Muscle layer of colon (tissue), 2 donors: Measurements from ENCODE around the gene C16orf95.

Source experiments
- H3K27ac ChIP-seq: one replicate; pipeline ENCODE4 v1.7.0; 2013; ENCODE audit warnings: low read depth, mild to moderate bottlenecking, low read length, moderate library complexity
- H3K27me3 ChIP-seq, 2 donors: one replicate each; pipeline ENCODE4 v1.7.0; 2013; ENCODE audit warnings: low read length in 2 of 2, mild to moderate bottlenecking in 2 of 2; ENCODE audit not compliant: insufficient read depth in 2 of 2, control insufficient read depth in 1 of 2
- H3K36me3 ChIP-seq: one replicate; pipeline ENCODE4 v1.7.0; 2013; ENCODE audit warnings: mild to moderate bottlenecking, low read length; ENCODE audit not compliant: insufficient read depth
- H3K4me1 ChIP-seq: one replicate; pipeline ENCODE4 v1.7.0; 2013; ENCODE audit warnings: mild to moderate bottlenecking, low read length; ENCODE audit not compliant: insufficient read depth
- H3K4me3 ChIP-seq, 2 donors: one replicate each; pipeline ENCODE4 v1.7.0; 2013; ENCODE audit warnings: low read length in 2 of 2, low read depth in 1 of 2, mild to moderate bottlenecking in 1 of 2, moderate library complexity in 1 of 2
- H3K9ac ChIP-seq: one replicate; pipeline ENCODE4 v1.7.0; 2013; ENCODE audit warnings: low read length
- H3K9me3 ChIP-seq: one replicate; pipeline ENCODE4 v1.7.0; 2013; ENCODE audit warnings: mild to moderate bottlenecking, low read length
- donor health status: abdominal sarcoma.
- donor health status: Adenocarcinoma of cecum.

C16orf95 gene

GRCh38 chr16:87336434-87337240, 19.4 kb upstream of the C16orf95 start:
- no peak overlapping the region for H3K4me3 ChIP-seq
- no peak overlapping the region for H3K9ac ChIP-seq
- H3K9me3 ChIP-seq = no peaks in the 10 kb centered on the region
- peaks cover 47% of the 10 kb centered on the region for H3K36me3 ChIP-seq
- H3K4me1 ChIP-seq = no peaks in the 10 kb centered on the region
- H3K27me3 ChIP-seq = no peaks in the 10 kb centered on the region
- H3K27ac ChIP-seq = no peak overlapping the region

GRCh38 chr16:87335625-87336433, 18.6 kb upstream of the C16orf95 start:
- Histone ChIP-seq H3K4me3 (no peak overlapping the region), H3K4me1 (no peaks in the 10 kb centered on the region), H3K27ac (no peak overlapping the region), H3K27me3 (no peaks in the 10 kb centered on the region), H3K9ac (no peak overlapping the region), H3K36me3 (peaks cover 51% of the 10 kb centered on the region), H3K9me3 (no peaks in the 10 kb centered on the region)

GRCh38 chr16:87334651-87335624, 17.7 kb upstream of the C16orf95 start:
- Histone ChIP-seq H3K4me3 (no peak overlapping the region), H3K36me3 (peaks cover 55% of the 10 kb centered on the region), H3K27ac (no peak overlapping the region), H3K4me1 (no peaks in the 10 kb centered on the region), H3K9me3 (no peaks in the 10 kb centered on the region), H3K27me3 (no peaks in the 10 kb centered on the region), H3K9ac (no peak overlapping the region)

GRCh38 chr16:87333581-87334331, 16.6 kb upstream of the C16orf95 start:
- Histone ChIP-seq H3K9ac (no peak overlapping the region), H3K4me1 (no peaks in the 10 kb centered on the region), H3K27ac (no peak overlapping the region), H3K27me3 (no peaks in the 10 kb centered on the region), H3K36me3 (peaks cover 51% of the 10 kb centered on the region), H3K4me3 (no peak overlapping the region), H3K9me3 (no peaks in the 10 kb centered on the region)

- H3K4me3 ChIP-seq = no peak overlapping the region
- H3K9me3 ChIP-seq = no peaks in the 10 kb centered on the region
- H3K4me1 ChIP-seq = no peaks in the 10 kb centered on the region
- no peak overlapping the region for H3K9ac ChIP-seq
- no peak overlapping the region for H3K27ac ChIP-seq
- peaks cover 49% of the 10 kb centered on the region for H3K36me3 ChIP-seq
- no peaks in the 10 kb centered on the region for H3K27me3 ChIP-seq
These were observed 15.9 kb upstream of the C16orf95 start for GRCh38 chr16:87333101-87333500.

- peaks cover 49% of the 10 kb centered on the region for H3K36me3 ChIP-seq
- no peak overlapping the region for H3K27ac ChIP-seq
- no peaks in the 10 kb centered on the region for H3K4me1 ChIP-seq
- H3K9ac ChIP-seq = no peak overlapping the region
- H3K9me3 ChIP-seq = no peaks in the 10 kb centered on the region
- H3K4me3 ChIP-seq = no peak overlapping the region
- H3K27me3 ChIP-seq = no peaks in the 10 kb centered on the region
These were observed 15.0 kb upstream of the C16orf95 start for GRCh38 chr16:87332150-87332549.

GRCh38 chr16:87331241-87331801, 14.1 kb upstream of the C16orf95 start:
- Histone ChIP-seq H3K4me3 (no peak overlapping the region), H3K27ac (no peak overlapping the region), H3K27me3 (no peaks in the 10 kb centered on the region), H3K9ac (no peak overlapping the region), H3K36me3 (peaks cover 49% of the 10 kb centered on the region), H3K4me1 (no peaks in the 10 kb centered on the region), H3K9me3 (no peaks in the 10 kb centered on the region)

- Histone ChIP-seq H3K27me3 (no peaks in the 10 kb centered on the region), H3K9me3 (no peaks in the 10 kb centered on the region), H3K36me3 (peaks cover 44% of the 10 kb centered on the region), H3K27ac (no peak overlapping the region), H3K9ac (no peak overlapping the region), H3K4me1 (no peaks in the 10 kb centered on the region), H3K4me3 (no peak overlapping the region)
These were observed 13.5 kb upstream of the C16orf95 start for GRCh38 chr16:87330646-87331045.

GRCh38 chr16:87330257-87330624, 13.0 kb upstream of the C16orf95 start:
- no peak overlapping the region for H3K4me3 ChIP-seq
- no peaks in the 10 kb centered on the region for H3K9me3 ChIP-seq
- H3K27ac ChIP-seq = no peak overlapping the region
- H3K9ac ChIP-seq = no peak overlapping the region
- H3K36me3 ChIP-seq = peaks cover 40% of the 10 kb centered on the region
- no peaks in the 10 kb centered on the region for H3K27me3 ChIP-seq
- no peaks in the 10 kb centered on the region for H3K4me1 ChIP-seq

GRCh38 chr16:87329436-87330256, 12.5 kb upstream of the C16orf95 start:
- Histone ChIP-seq H3K4me1 (no peaks in the 10 kb centered on the region), H3K9me3 (no peaks in the 10 kb centered on the region), H3K27me3 (no peaks in the 10 kb centered on the region), H3K27ac (no peak overlapping the region), H3K9ac (no peak overlapping the region), H3K36me3 (peaks cover 34% of the 10 kb centered on the region), H3K4me3 (no peak overlapping the region)
